Pancreas (tissue), 10 donors: ENCODE results near the gene NIPSNAP3A. TPM values are rescaled to one million over a fixed set of nuclear protein-coding genes. Genes with fewer than 3 reads are reported as not detected.

ENCODE experiments used
- ATAC-seq, 4 donors: fragments of 200-7000 bp; cut with Tn5 transposase; one replicate each; pipeline versions ENCODE4 v1.8.0 to v1.9.1; 2020; ENCODE audit warnings: mild to moderate bottlenecking in 4 of 4, moderate library complexity in 4 of 4
- DNase-seq, 6 donors: peaks; one replicate each; pipeline ENCODE4 v3.0.0-alpha.2; 2020
- FAIRE-seq: peaks from 2 replicates; lab custom pipeline; 2012; peaks lifted over from hg19 to GRCh38; lab: Jason Lieb, UNC
- H3K27ac ChIP-seq, 4 donors: fragments of 200-600 bp; sonication (generic); 1 replicate in 3 of 4; 2 replicates in 1 of 4; pipeline versions ENCODE4 v1.5.0 to v1.8.0; 2020
- H3K27me3 ChIP-seq, 4 donors: fragments of 200-600 bp; one replicate each; pipeline ENCODE4 v1.8.0; 2021
- H3K36me3 ChIP-seq, 3 donors: fragments of 200-600 bp; sonication (generic) in 1 of 3; one replicate each; pipeline versions ENCODE4 v1.5.0 to v1.8.0; 2020 to 2021
- H3K4me1 ChIP-seq, 3 donors: fragments of 200-600 bp; one replicate each; pipeline ENCODE4 v1.8.0; 2021
- H3K4me3 ChIP-seq, 4 donors: fragments of 200-600 bp; sonication (generic) in 2 of 4; one replicate each; pipeline versions ENCODE4 v1.5.0 to v1.8.0; 2020 to 2021
- H3K9me3 ChIP-seq, 4 donors: fragments of 200-600 bp; one replicate each; pipeline ENCODE4 v1.8.0; 2021
- CTCF ChIP-seq, 4 donors: fragments of 200-600 bp; sonication (generic) in 3 of 4; IDR thresholded peaks; one replicate each; pipeline versions ENCODE4 v1.5.0 to v1.8.0; 2021; ENCODE audit warnings: antibody characterized with exemption in 4 of 4
- WGBS, 2 donors: extraction: QIAGEN DNeasy Blood & Tissue Kit; methylation state at CpG; one replicate each; pipeline ENCODE4 v1.1.7; 2013; 5-methylcytosine and 5-hydroxymethylcytosine counted together
- intact Hi-C, 3 donors: fragments of 100-400 bp; cut with DNase I; formaldehyde crosslinking; loops; one replicate each; pipeline versions ENCODE4 v1.11.1 to v1.14.2; 2022
- polyA plus RNA-seq, 2 donors: library from polyadenylated mRNA; stranded (reverse); fragments of 200-250 nt; gene quantifications; one replicate each; pipeline ENCODE4 v1.2.3, GENCODE V29; 2013
- total RNA-seq, 6 donors: library from RNA; stranded (reverse); fragmentation: NEBNext Ultra II Directional in 4 of 6; extraction: Animal tissue kit (Norgen Biotek cat#: 25700) in 4 of 6; gene quantifications; one replicate each; pipeline versions ENCODE4 v1.2.1 to v1.2.4, GENCODE V29; 2021 to 2023
- donor health status: healthy with polysubstance abuse.
- donor health status: DM: no; HTN: no; CAD: no; lungs with moderate emphysema.
- donor health status: DM: no; HTN: no; CAD: no.
- donor health status: control.
- donor health status: control.
- donor health status: Bipolar disorder and iron deficiency.
- donor health status: DM: yes; HTN: yes; CAD: no.
- donor health status: DM: no; HTN: no; CAD: no.
- donor health status: DM: no; HTN: no; CAD: no.
- donor health status: DM: yes; HTN: yes; CAD: no.

The NIPSNAP3A gene
- total and polyA plus RNA-seq, 8 donors: 4.1 to 22.9 (median 8.1) TPM

- H3K9me3 ChIP-seq: no peaks in the 10 kb centered on the region
- no peak overlapping the region for H3K27ac ChIP-seq
- no peak for TF ChIP-seq CTCF (IDR thresholded peaks at IDR 0.05)
- DNase-seq: no peak
- no peaks in the 10 kb centered on the region for H3K36me3 ChIP-seq
- WGBS, 2 donors: 54 to 55% methylated on average over 3 of the region's 3 CpGs
- no peak for FAIRE-seq
- H3K4me1 ChIP-seq: no peaks in the 10 kb centered on the region
- intact Hi-C loops: no loop called here
- no peak for ATAC-seq
- H3K4me3 ChIP-seq: no peak overlapping the region
- H3K27me3 ChIP-seq: no peaks in the 10 kb centered on the region
Measured at GRCh38 chr9:104738452-104738851, 9.0 kb upstream of the NIPSNAP3A start.

- H3K36me3 ChIP-seq: no peaks in the 10 kb centered on the region
- no peak overlapping the region for H3K4me3 ChIP-seq
- 48 to 52% methylated on average over 1 of the region's 1 CpG for WGBS, 2 donors
- ATAC-seq: no peak
- intact Hi-C loops: no loop called here
- no peak overlapping the region for H3K27ac ChIP-seq
- H3K27me3 ChIP-seq: no peaks in the 10 kb centered on the region
- FAIRE-seq: no peak
- no peak for TF ChIP-seq CTCF (IDR thresholded peaks at IDR 0.05)
- no peak for DNase-seq
- H3K9me3 ChIP-seq: no peaks in the 10 kb centered on the region
- no peaks in the 10 kb centered on the region for H3K4me1 ChIP-seq
Measured at GRCh38 chr9:104740621-104741020, 6.9 kb upstream of the NIPSNAP3A start.

- intact Hi-C loops: no loop called here
- Histone ChIP-seq H3K4me3 (no peak overlapping the region), H3K36me3 (no peaks in the 10 kb centered on the region), H3K27me3 (no peaks in the 10 kb centered on the region), H3K4me1 (peaks cover 0 to 5% (median 0%) of the 10 kb centered on the region in 3 donors), H3K9me3 (no peaks in the 10 kb centered on the region), H3K27ac (no peak overlapping the region)
- TF ChIP-seq CTCF (IDR thresholded peaks at IDR 0.05): peak; percentile 10 to 56 (median 38)
- ATAC-seq (peak in 3 of 4 donors; percentile 21 to 41 (median 31)), FAIRE-seq (peak; percentile 97), DNase-seq (peak in 1 of 6 donors; percentile 36)
- 24 to 28% methylated on average over 7 of the region's 7 CpGs for WGBS, 2 donors
Measured at GRCh38 chr9:104743376-104743985, 4.0 kb upstream of the NIPSNAP3A start.

GRCh38 chr9:104745852-104746251 lies 1.6 kb upstream of the NIPSNAP3A start:
- no peaks in the 10 kb centered on the region for H3K36me3 ChIP-seq
- no peaks in the 10 kb centered on the region for H3K27me3 ChIP-seq
- 31 to 45% methylated on average over 1 of the region's 1 CpG for WGBS, 2 donors
- FAIRE-seq (no peak), ATAC-seq (no peak), DNase-seq (no peak)
- peaks cover 0 to 15% (median 0%) of the 10 kb centered on the region in 3 donors for H3K4me1 ChIP-seq
- TF ChIP-seq CTCF (IDR thresholded peaks at IDR 0.05): no peak
- intact Hi-C loops: no loop called here
- no peak overlapping the region for H3K27ac ChIP-seq
- H3K9me3 ChIP-seq: no peaks in the 10 kb centered on the region
- no peak overlapping the region for H3K4me3 ChIP-seq

- H3K9me3 ChIP-seq: no peaks in the 10 kb centered on the region
- no peaks in the 10 kb centered on the region for H3K27me3 ChIP-seq
- no peak overlapping the region for H3K4me3 ChIP-seq
- DNase-seq: no peak
- no peak overlapping the region for H3K27ac ChIP-seq
- 39 to 43% methylated on average over 2 of the region's 2 CpGs for WGBS, 2 donors
- TF ChIP-seq CTCF (IDR thresholded peaks at IDR 0.05): no peak
- no peak for ATAC-seq
- FAIRE-seq: no peak
- H3K4me1 ChIP-seq: peaks cover 0 to 15% (median 0%) of the 10 kb centered on the region in 3 donors
- intact Hi-C loops: no loop called here
- H3K36me3 ChIP-seq: no peaks in the 10 kb centered on the region
Measured at GRCh38 chr9:104746285-104746684, 1.2 kb upstream of the NIPSNAP3A start.
